Measurements from ENCODE around the gene ULK4.
"Not testable (repeated sequence)": the region's sequence is repeated elsewhere in the genome, so short reads cannot be mapped to it uniquely, and the experiment has no call there.

Gene ULK4

DNA sequence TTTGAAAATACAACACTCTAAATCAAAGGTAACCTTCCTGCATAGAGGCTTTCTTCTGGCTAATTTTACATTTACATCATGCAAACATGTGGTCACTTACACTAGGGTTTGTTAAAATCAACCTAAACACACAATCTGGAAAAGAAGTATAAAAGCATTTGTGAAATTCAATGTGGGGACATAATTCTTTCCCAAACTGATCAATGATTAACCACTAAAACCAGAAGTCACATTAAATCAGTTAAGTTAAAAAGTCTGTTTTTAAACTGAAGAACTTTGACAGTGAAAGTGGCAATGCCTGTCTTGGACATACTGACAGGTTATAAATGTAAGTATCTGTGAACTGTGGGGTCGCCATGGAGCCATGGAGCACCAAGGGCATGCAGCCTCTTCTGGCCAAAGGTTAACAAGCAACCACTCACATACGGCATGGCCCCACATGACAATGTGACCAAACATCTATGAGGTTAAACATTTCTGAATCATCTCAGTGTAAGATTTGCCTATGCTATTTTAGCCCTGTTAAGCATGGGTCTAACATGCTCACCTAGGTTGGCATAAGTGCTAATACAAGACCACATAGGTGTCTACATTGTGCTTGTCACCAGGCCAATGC is 484.4 kb downstream of the ULK4 start:
- no peak for DNase-seq

DNA sequence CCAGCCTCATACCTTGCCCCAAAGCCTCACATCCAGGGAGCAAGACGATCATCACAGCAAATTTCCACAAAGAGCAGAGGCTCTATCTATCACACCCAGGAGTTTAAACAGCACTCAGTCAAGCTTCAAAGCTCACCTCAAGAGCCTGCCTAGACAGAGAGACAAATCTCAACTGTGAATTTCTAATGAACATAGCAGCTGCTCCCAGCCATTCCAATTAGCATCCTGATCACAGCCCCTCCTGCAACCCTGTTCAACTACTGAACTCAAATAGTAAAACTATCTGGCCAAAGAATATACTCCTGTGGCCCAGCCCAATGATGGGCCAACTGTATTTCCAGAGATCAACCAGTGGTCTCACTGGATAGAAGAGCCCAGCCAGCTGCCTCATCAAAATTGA is 492.8 kb downstream of the ULK4 start:
- DNase-seq: no peak

DNA sequence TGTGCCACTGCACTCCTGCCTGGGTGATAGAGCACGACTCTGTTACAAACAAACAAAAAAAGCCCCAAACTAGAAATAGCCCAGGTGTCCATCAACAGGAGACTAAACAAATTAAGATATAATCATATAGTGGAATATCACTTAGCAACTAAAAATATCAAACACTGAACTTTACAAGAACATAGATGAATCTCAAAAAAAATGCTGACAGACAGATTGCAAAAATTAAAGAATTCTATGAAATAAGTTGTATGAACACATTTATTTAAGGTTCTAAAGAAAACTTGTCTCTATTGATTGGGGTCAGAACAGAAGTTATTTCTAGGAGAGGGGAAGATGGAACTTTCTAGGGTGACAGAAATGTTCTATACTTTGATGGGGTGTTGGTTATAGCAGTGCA is 494.4 kb downstream of the ULK4 start:
- DNase-seq: no peak

GRCh38 chr3:41464858-41465257 is 497.0 kb downstream of the ULK4 start:
- DNase-seq: no peak

DNA sequence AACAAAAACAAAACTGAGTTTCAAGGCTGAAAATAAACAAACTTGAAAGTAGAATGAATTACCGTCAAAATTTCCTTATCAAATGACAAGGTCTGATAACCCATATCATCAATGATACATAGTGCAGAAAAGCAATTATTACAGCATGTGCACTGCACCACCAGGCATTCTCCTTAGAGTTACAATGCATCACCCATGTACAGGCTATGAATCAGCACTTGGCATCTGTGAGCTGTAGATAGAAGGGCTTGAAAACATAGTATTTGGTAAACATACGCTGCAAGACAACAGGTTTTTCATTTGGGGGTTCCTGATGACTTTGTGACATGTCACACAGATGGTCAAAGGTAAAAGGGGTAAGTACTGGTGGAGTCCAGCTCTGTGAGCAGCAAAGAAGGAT is 497.5 kb downstream of the ULK4 start:
- no peak for DNase-seq

- no peak for DNase-seq
Measured at GRCh38 chr3:41462103-41462691, 499.7 kb downstream of the ULK4 start.

DNA sequence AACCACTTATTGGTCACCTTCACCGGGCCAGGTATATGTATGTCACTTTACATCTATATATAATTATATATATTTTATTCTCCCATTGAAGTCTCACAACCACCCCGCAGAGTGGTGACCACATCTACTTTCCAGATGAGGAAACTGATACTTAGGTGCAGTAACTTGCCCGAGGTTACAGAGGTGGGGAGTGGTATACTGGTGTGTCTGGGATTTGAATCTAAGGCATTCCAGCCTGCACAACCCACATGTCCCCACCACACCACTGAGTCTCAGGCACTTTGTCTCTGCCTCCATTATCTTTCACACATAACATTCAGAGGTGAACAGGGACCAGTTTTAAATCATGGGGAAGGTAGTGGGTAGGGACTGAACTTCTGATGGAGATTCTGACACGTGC is 501.2 kb downstream of the ULK4 start:
- DNase-seq: no peak

DNA sequence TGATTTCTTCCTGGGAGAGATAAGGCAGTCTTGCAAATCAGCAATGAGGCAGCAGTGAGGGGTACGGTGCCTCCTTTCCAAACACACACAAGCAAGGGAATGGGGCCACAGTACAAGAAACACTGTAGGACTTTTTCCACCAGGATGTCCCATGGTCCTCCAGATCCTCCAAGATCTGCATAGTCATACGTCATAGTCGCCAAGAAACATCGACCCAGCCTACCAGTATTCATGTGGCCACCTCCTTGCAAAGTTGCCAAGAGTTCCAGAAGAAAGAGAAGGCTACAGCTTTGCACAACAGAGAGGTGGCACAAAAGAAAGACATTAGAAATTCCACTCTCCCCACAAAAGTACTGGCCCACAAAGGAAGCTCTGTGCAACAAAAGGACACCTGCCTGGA is 504.7 kb downstream of the ULK4 start:
- DNase-seq: no peak

DNA sequence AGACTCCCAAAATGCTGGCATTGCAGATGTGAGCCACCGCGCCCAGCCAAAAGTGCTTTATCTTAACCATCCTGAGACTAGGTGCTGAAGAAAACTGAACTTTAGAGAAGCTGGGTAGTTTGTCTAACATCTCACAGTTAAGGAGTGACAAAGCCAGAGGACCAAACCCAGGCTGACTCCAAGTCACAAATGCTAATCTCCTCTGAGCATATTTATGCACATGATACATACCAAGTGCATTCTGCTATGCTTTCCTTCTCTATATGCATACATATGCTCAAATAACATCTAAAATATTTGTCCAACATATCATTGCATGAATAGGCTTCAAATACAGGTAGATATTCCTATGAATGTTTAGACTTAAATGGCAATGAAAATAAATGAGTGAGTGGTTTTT is 505.7 kb downstream of the ULK4 start:
- DNase-seq: no peak

GRCh38 chr3:41453618-41454017 is 508.3 kb downstream of the ULK4 start:
- DNase-seq: not testable (repeated sequence)

DNA sequence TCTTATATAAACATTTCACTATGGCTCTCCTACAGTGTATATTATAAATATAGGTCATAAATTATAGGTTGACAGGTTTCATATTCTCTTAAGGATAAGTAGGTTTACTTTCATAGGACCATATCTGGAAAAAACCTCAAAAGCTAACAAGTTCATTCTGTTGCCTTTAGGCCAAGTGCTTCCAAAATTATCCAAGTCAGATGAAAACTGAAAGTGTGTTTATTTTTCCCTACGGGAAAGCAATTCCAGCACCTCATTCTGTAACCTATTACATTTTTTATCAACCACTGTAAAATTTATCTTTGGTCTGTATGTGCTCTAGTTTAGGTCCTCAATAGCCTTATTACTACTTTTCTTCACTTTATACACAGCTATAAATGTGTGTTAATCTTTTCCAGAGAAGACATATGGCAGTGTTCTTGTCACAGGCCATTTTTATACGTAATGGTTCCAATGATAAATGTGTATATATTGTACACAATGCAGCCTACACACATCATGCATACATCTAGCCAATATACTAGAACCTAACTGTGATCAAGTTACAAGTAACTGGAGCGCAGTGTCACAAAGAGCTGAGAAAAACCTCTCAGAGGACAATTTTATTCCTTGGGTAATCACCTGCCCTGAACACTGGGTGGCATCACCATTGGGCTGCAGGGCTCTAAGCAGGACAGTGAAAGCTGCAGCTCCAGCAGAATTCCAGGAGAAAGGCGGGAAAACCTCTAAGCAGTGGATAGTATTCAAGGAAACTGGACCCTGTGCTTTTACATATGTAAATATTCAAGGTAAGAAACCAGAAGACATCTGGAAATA is 511.3 kb downstream of the ULK4 start:
- no peak for DNase-seq

DNA sequence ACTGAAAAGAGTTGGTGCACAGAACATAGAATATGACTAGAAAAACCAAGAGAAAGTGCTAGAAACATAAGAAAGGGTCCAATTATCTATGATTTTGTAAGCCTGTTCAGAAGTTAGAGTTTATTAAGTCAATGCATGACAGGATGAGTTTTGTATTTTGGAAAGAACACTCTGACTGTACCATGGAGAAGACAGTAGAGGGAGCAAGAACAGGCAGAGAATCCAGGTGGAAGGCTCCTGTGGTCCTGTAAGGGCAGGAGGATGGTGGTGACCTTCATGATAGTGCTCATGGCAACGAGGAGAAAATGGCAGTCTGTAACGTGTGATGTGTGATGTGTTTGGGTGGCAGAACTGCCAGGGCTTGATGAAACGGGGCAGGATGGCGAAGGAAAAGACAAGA is 513.5 kb downstream of the ULK4 start:
- DNase-seq: no peak

DNA sequence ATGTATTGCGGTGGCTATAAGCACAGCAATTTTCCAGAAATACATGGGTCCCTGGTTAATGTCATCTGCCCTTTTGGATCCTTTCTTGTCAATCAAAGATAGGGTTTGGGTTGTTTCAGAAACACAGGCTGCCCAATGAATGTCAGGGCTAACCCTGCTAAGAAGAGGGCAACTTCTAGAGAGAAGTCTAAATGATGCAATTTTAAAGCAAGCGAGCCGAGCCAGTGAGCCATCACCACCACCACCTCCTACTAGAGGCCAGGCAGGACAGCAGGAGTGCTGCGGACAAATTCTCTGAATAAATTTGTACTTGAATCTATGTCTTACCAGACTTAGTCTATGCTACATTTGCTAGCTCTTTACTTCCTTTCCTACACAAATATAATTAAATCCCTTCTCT is 514.2 kb downstream of the ULK4 start:
- DNase-seq: no peak

GRCh38 chr3:41446316-41446715 is 515.6 kb downstream of the ULK4 start:
- DNase-seq: not testable (repeated sequence)

DNA sequence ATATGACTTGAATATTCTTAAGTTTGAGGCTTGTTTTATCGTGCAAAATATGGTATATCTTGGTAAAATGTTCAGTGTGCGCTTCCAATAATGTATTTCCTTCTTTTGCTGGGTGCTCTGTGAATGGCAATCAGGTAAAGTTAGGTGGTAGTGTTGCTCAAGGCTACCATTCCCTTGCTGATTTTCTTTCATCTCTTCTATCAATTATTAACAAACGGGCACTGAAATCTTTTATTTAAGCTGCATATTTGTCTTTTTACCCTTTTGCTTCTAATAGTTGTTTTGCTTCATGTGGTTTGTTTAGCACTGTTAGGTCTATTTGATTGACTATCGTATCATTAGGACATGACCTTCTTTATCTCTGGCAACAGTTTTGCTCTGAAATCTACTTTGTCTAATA is 520.3 kb downstream of the ULK4 start:
- DNase-seq: no peak

DNA sequence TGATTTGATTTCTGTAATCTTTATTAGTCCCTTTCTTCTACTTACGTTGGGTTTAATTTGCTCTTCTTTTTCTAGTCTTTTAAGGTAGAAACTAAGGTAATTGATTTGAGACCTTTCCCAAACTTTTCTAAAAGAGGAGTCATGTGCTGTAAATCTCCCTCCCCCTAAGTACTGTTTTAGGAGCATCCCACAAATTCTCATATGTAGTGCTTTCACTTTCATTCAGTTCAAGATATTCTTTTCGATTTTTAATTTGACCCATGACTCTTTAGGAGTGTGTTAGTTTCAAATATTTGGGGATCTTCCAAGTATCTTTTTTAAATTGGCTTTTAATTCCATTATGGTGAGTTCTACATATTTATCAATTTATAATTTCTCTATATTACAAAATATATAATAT is 520.8 kb downstream of the ULK4 start:
- DNase-seq: no peak

- DNase-seq: no peak
Measured at GRCh38 chr3:41436983-41437382, 524.9 kb downstream of the ULK4 start.

DNA sequence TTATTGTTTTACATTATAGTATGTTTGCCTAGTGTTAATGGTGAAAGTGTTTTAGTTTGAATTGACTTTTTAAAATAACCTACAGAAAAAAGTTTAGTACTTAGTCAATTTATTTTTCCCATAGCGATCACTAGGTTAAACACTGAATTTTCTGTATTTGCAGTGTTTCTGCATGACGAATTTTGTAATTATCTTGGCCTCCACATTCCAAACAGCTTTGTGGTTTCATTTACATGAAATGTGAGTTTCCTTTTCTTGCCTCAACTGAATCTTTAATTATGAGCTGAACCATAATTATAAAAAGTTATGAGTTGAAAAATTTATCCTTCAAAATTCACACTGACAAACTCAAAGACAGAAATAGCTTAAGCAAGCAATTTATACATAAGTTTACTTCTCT is 527.1 kb downstream of the ULK4 start:
- no peak for DNase-seq

GRCh38 chr3:41431386-41431785 is 530.5 kb downstream of the ULK4 start:
- DNase-seq: no peak

DNA sequence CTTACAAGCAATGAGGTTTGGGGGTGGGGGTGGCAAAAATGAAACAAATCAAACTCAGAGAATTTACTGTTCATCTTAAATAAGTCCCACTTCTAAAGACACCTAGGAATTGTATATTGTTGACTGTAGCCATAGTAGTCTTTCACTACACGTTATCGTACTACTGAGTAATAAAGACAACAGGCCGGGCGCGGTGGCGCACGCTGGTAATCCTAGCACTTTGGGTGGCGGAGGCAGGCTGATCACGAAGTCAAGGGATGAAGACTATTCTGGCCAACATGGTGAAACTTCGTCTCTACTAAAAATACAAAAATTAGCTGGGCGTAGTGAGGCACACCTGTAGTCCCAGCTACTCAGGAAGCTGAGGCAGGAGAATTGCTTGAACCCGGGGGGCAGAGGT is 531.0 kb downstream of the ULK4 start:
- no peak for DNase-seq

- DNase-seq: no peak
Measured at GRCh38 chr3:41430391-41430790, 531.5 kb downstream of the ULK4 start.

GRCh38 chr3:41426485-41426884 is 535.4 kb downstream of the ULK4 start:
- no peak for DNase-seq

DNA sequence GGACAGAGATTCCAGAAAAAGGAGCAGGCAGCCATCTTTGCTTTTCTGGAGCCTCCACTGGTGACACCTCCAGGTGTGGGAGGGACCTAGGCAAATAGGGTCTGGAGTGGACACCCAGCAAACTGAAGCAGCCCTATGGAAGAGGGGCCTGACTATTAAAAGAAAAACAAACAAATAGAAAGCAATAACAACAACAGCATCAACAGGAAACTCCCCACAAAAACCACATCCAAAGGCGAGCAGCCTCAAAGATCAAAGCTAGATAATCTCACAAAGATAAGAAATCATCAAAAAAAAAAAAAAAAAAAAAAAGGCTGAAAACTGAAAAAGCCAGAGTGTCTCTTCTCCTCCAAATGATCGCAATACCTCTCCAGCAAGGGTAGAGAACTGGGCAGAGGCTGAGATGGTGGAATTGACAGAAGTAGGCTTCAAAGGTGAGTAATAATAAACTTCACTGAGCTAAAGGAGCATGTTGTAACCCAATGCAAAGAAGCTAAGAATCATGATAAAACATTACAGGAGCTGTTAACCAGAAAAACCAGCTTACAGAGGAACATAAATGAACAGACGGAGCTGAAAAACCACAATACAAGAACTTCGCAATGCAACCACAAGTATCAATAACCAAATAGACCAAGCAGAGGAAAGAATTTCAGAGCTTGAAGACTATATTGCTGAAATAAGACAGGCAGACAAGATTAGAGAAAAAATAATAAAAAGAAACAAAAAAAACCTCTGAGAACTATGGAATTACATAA is 537.2 kb downstream of the ULK4 start:
- DNase-seq: no peak

DNA sequence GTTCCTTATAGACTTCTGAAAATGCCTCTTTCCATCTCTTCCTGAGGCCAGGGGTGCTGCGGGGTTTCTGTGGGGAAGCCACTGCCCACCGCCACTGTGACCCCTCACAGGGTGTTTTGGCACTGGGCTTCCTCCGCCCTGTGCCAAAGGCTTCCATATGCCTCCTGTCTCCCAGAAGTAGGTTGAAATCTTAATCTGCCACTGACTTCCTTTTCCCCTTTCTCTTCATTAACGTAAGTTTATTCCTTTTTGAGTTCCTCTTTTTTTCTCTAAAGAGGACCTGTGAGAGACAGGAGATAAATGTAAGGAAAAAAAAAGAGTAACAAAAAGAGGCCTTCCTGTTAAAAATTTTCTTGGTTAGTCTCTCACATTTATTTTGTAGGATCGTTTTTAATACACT is 542.1 kb downstream of the ULK4 start:
- DNase-seq: no peak
